ENCODE results near the gene GPATCH4.
"Not testable (repeated sequence)": the region's sequence is repeated elsewhere in the genome, so short reads cannot be mapped to it uniquely, and the experiment has no call there.

GPATCH4 gene

DNA sequence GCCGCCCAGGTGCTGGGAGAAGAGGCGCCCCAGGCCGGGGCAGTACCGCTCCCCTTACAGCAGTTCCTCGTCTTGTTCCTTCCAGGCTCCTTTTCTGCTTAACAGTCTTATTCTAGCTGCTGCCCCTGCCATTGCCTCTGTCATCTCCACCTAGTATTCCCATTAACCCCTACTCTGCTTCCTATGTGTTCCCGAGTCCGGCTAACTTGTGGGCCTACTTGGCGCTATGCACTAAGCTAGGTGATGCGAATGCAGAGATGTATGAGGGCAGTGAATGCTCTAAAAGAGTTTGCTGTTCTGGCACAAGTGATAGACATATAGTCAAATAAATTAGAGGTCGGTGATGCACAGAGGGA lies 28.6 kb downstream of the GPATCH4 start:
- no peak for DNase-seq

GRCh38 chr1:156571919-156572662 lies 29.2 kb downstream of the GPATCH4 start, which contains the start of gene IQGAP3:
TSS of gene IQGAP3 (minus strand) at chr1:156572565. CDS start at chr1:156572529, 36 bp downstream.
- DNase-seq: peak; percentile 41 to 84 (median 58)

DNA sequence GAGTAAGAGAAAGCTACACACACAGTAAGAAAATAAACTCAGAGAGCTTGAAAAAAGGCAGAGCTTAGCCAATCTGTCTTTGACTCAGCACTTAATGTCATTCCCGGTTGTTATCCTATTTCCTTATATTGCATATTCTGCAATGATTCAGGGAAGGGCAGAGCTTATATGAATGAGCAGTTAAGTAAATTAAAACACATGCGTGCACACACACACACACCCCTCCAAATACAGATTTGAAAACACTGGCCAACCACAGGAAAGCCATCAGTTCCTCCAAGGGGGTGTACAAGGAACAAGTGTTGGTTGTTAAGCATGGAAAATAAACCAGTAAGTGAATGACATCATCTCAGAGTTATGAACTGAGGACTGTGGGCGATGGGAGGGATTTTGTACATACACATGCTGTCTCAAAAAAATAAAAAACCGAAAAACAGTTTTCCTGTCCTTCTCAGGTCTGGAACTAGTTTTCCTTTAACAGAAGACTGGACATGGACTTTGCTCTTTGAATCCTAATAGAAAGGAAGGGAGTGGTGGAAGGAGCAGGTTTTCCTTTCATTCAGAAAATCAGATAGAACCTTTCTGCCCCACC lies 29.9 kb downstream of the GPATCH4 start:
- DNase-seq: no peak

DNA sequence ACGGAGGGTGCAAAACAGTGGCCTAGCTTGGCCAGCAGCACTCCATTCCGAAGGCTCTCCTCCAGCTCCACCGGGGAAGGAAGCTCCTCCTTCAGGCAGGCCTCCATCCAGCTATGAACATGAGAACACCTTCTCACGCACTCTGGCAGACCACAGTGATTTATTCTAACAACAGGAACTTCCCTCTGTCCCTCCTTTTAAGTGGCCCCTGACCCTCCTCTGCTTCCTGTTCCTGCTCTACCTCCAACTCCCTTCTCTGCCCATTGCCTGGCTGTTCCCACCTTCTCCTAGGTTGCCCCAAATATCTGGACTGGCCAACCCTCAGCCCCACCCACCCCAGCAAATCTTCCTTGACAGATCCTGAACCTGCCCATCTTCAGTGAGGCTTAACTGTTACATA lies 34.8 kb downstream of the GPATCH4 start:
- DNase-seq: no peak

GRCh38 chr1:156565519-156565918 lies 35.8 kb downstream of the GPATCH4 start:
- DNase-seq: no peak

GRCh38 chr1:156560585-156561163 lies 40.6 kb downstream of the GPATCH4 start:
- no peak for DNase-seq

DNA sequence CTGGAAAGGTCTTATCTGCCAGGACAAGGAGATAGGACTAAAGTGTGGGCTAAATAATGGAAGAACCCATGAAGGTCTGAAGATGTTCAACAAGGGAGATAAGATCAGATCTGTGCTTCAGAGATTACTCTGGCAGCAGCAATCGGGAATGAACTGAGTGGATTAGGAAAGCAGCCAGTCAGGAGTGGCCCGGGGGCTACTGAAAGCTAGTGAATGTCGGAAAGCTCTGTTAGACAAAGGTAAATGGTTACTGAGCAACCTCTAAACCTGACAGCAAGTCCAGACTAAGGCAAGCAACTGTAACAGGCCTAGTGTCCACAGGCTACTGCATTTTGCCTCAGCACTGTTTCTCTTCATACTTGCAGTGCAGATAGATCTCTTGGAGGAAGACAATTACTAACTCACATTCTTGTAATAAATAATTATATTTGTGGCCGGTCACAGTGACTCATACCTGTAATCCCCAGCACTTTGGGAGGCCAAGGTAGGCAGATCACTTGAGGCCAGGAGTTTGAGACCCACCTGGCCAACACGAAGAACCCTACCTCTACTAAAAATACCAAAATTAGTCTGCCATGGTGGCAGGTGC lies 41.4 kb downstream of the GPATCH4 start:
- DNase-seq: no peak

- no peak for DNase-seq
These were observed 42.0 kb downstream of the GPATCH4 start for GRCh38 chr1:156559086-156559796.

DNA sequence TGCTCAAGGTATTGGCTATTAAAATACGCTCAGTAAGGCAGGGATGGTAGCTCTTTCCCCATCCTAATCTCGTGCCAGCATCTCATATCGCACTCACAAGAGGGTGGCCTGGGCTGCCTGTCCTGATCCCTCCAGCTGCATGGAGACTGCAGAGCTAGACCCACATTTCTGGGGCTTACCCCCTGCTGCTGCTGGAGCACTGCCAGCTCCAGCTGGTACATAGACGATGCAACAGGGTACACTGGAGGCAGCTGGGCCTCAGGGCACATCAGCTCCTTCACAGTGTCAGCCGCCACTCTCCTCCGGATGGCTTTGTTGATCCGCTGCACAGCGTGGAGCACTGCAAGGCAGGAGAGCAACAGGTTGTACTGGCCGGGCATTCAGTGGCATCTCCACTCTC lies 44.9 kb downstream of the GPATCH4 start:
- DNase-seq: no peak

DNA sequence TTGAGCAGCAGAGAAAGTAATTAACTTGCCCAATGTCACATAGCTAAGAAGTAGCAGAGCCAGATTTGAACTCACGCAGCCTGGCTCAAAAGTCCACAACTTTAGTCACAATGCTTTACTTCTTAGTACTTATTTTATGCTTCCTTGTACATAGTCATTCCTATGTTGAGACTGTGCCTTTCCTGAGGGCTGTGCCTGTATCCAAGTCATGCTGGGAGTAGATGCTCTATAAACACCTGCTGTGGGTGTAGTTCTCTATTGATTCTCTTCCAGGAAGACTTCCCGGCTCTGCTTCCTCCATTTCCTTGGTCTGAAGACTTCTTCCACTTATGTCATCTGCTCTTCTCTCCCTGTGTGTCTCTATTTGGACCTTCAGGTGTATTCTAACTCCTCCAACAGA lies 45.6 kb downstream of the GPATCH4 start:
- no peak for DNase-seq

- DNase-seq: no peak
These were observed 46.3 kb downstream of the GPATCH4 start for GRCh38 chr1:156554971-156555370.

DNA sequence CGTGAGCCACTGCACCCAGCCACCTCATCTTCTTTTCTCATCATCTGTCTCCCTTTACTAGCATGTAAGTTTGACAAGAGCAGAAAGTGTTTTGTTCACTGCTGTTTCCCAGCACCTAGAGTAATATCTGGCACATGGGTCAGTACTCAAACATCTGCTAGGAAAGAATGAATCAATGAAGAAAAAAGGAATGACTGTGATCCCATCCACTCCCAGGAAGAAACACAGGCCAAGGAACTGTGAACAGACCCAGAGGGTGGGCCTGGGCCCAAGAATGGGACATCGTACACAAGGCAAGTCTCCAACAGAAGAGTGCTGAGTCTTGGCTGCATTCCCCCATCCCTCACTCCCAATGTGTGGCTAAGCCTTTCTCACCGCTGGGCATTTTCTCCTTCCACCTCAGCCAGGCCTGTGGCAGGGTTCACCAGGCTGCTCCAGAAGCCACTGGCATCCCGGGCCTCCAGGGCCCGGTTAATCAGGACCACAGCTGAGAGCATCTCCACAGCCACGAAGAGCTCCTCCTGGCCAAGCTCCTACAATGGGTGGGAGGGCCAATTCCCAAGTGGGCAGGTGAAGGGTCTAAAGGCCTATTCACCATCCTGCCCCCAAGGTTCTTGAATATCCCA lies 47.3 kb downstream of the GPATCH4 start:
- DNase-seq: no peak

- DNase-seq: not testable (repeated sequence)
These were observed 48.3 kb downstream of the GPATCH4 start for GRCh38 chr1:156552937-156553336.

GRCh38 chr1:156552518-156552917 lies 48.8 kb downstream of the GPATCH4 start:
- DNase-seq: no peak

- no peak for DNase-seq
These were observed 49.4 kb downstream of the GPATCH4 start for GRCh38 chr1:156551869-156552268.

DNA sequence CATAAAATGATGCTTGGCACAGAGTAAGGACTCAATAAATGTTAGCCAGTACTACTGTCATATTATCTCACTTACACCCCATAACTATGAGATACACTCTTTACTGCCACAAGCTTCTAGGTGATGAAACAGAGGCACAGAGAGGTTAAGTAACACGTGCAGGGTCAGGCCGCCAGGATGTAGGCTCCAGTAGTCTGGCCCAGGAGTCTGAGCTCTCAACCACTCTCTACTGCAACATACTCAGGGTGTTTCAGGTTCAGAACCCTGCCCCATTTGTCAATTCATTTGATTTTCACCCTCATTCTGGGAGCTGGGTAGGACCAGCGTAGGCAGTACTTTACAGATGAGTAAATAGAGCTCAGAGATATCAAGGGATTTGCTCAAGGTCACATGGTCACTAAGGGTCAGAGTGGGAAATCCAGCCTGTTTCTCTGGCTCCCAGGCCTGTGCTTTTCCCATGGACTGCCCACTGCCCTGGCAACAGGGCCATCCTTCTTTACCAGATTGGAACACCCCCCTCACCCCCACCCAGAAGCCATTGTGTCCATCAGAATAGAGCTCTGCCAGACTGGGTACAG lies 50.1 kb downstream of the GPATCH4 start:
- no peak for DNase-seq

- no peak for DNase-seq
These were observed 50.9 kb downstream of the GPATCH4 start for GRCh38 chr1:156550346-156550745.

DNA sequence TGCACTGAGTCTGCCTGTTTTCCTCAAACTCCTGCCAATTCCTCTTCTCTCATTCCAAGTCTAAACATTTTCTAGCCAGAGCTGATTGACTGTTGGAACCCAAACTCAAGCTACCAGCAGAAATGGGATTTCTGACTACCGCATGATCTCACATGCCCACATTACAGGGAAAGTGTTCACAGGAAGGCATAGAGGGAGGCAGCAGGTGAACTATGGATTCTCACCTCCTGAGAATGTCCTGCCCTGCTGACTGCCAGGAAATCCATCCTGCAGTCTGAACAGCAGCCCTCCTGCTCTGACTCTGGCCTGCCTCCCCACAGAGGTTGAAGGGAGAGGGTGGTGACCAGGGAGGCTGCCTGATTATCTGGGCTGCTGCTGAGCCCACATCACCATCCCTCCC lies 51.4 kb downstream of the GPATCH4 start:
- no peak for DNase-seq

- no peak for DNase-seq
These were observed 51.9 kb downstream of the GPATCH4 start for GRCh38 chr1:156549390-156549789.

- DNase-seq: no peak
These were observed 53.3 kb downstream of the GPATCH4 start for GRCh38 chr1:156547982-156548381.

DNA sequence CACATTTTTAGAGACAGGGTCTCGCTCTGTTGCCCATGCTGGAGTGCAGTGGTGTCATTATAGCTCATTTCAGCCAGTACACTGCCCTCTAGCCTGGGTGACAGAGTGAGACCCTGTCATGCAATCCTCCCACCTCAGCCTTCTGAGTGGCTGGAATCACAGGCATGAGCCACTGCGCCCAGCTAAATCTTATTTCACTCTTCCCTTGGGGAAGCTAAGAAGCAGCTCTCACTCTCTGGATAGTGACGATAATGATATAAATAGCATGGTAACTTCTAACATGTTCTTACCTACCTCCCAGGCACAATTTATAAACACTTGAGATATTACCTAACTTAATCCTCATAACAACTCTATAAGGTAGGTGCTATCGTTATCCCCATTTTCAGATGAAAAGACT lies 53.8 kb downstream of the GPATCH4 start:
- DNase-seq: no peak

DNA sequence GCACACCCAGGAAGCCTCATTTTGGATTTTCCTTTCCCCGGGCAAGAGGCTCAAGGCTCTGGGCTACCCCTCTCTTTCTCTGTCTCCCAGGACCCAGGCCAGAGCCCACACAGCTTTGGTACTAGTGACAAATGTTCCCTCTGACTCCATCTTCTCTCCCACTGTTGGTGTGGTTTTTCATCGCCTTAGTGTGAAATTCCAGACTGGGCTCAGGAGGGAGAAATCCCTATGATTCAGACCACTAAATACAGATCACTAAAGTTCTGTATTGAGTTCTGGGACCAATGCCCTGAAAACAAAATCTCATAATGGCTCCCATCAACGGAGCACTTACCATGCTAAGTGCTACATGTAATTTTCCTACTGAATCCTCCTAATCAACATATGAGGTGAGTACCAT lies 55.0 kb downstream of the GPATCH4 start:
- no peak for DNase-seq
